Activated CD4-positive, alpha-beta T cell treated with anti-CD3 and anti-CD28 coated beads, Interleukin-10, Interleukin-2, amounts not matched to agents 100 ng/mL and 50 ng/mL, durations not matched to agents 16 hours and 8 hours (primary cell): ENCODE data around the gene APBA1.

Experiments
- DNase-seq: peaks from one replicate; pipeline ENCODE4 v3.0.0-alpha.2; 2020

The APBA1 gene

GRCh38 chr9:69671879-69672595, at the start of gene APBA1:
Gene APBA1, minus strand, starts transcription at chr9:69672371.
- DNase-seq: peak; percentile 20

DNA sequence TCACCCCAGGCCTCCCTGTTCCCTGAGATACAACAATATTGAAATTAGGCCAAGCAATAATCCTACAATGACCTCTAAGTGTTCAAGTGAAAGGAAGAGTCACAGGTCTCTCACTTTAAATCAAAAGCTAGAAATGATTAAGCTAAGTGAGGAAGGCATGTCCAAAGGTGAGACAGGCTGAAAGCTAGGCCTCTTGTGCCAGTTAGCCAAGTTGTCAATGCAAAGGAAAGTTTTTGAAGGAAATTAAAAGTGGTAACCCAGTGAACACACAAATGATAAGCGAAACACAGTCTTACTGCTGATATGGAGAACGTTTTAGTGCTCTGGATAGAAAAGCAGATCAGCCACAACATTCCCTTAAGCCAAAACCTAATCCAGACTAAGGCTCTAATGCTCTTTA, 47.8 kb upstream of the APBA1 start:
- no peak for DNase-seq

GRCh38 chr9:69719367-69719766, 47.2 kb upstream of the APBA1 start:
- DNase-seq: no peak

DNA sequence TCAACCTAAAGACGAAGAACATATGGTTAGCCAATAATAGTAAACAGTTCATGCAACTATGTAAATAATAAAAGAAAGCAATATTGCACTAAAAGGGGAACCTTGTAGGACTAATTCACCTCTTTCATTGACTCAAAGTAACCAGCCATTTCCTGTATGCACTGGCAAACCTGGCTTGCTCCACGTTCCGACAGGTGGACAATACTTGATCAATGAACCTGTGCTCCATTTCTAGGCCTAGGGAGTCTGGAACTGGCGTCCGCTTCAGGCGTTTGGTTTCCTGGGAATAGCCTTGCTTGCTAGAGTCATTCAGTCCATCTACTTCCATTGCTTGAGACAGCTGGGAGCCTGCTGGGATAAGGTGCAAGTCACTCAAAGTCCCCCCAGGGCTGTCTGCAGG, 46.0 kb upstream of the APBA1 start:
- DNase-seq: no peak

GRCh38 chr9:69715825-69716224, 43.7 kb upstream of the APBA1 start:
- DNase-seq: no peak

DNA sequence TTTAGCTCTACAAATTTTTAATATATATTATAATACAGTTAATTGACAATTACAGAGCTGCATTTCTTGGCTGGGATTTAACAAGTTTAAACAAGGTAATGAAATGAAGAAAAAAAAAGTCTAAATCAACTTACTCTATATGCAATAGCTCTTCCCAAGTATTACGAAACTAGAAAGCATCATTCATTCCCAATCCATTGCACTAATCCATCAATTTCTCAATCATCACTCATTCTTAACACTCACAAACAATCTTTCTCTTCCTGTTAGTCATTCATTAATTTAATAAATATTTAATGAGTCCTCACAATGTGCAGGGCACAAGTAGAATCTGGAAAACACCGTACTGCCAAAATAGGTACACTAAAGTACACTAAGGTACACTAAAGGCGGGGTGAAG, 42.9 kb upstream of the APBA1 start:
- no peak for DNase-seq

- DNase-seq: no peak
Measured at GRCh38 chr9:69697475-69697874, 25.3 kb upstream of the APBA1 start.

GRCh38 chr9:69696802-69697201, 24.6 kb upstream of the APBA1 start:
- DNase-seq: no peak

GRCh38 chr9:69689991-69690538, 17.9 kb upstream of the APBA1 start:
- no peak for DNase-seq

- no peak for DNase-seq
Measured at GRCh38 chr9:69683927-69684326, 11.8 kb upstream of the APBA1 start.

DNA sequence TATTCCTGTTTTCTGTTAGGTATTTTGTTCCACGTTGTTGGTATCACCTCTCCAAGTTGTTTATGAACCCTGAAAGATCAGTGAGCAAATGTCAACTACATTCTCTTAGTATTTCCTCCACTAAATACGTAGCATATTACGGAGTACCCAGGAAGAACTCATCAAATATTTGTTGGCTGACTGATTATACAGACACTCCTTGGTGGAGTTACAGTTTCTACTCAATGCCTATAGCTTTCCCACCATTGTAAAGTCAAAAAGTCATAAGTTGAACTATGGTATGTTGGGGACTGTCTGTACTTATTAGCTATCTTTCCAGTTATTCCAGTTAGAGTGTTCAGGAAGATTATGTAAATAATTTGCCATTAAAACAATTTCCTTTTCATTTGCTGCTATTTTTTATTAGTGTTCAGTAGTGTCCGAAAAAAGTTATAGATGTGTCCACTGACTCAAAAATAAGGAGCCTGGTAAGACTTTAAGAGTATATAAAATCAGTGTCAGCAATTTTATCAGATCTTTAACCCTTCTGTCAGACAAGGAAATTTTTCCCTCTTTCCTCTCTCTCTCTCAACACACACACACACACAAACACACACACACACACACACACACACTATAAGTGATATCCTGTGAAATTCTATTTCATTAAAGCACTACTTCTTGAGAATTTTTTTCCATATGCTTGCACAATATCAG, 6.8 kb upstream of the APBA1 start:
- no peak for DNase-seq

GRCh38 chr9:69677931-69678330, 5.8 kb upstream of the APBA1 start:
- no peak for DNase-seq

- no peak for DNase-seq
Measured at GRCh38 chr9:69675563-69675962, 3.4 kb upstream of the APBA1 start.

- DNase-seq: no peak
Measured at GRCh38 chr9:69674716-69675438, 2.7 kb upstream of the APBA1 start.

DNA sequence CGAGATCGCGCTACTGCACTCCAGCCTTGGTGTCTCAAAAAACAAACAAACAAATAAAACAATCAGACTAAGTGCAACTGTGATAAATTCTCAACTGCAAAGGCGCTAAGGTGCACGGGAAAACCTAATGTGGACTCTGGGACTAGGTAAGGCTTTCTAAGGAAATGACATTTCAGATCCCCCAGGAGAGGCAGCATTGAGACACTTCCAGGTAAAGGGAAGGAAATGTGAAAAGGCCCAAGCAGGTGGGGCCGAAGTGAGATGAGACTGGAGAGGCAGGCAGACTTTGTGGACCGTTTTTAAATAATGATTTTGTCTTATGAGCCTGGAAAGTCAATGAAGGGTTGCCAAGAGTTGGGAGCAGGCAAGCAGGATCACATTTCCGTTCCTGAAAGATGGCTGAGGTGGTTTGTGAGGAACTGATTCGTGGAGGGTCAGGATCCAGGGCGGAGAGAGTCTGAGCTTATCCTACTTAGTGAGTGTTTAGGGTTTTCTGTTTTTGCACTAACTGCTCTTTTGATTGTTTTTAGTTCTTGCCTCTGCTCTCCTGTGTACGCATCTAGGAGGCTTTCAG, 2.0 kb upstream of the APBA1 start:
- no peak for DNase-seq

- DNase-seq: no peak
Measured at GRCh38 chr9:69673311-69673640, 1.1 kb upstream of the APBA1 start.

DNA sequence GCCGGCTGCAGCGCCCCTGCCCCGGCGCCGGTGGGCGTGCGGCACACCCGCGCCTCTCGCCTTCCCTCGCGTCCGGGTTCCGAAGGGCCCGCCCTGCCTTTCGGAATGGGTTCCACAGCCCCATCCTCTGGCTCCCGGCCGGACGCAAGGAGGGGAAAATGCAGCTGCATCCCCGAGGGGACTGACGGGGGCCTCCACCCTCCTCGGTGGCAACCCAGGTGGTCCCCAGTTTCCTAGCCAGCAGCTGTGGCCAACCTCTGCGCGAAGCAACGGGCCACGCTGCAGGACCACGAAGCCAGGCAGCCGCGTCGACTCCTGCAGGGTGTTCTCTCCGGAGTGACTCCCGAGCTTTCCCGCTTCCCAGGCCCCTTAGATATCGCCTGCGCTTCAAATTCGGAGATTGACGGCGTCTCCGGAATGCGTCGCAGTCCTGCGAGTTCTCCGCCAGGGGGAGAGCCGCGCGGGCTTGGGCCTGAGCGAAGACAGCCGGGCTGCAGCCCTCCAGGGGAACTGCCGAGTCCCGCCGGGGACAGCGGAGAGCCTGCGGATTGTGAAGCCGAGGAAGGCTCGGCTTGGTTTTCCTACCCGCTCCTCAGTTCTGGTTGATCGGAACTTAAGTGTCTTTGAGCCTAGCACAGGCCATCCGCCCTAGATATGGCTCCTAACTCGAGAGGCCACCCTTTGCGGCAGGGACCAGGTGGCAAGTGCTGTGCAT, 582 bp upstream of the APBA1 start:
- peak; percentile 81 for DNase-seq

DNA sequence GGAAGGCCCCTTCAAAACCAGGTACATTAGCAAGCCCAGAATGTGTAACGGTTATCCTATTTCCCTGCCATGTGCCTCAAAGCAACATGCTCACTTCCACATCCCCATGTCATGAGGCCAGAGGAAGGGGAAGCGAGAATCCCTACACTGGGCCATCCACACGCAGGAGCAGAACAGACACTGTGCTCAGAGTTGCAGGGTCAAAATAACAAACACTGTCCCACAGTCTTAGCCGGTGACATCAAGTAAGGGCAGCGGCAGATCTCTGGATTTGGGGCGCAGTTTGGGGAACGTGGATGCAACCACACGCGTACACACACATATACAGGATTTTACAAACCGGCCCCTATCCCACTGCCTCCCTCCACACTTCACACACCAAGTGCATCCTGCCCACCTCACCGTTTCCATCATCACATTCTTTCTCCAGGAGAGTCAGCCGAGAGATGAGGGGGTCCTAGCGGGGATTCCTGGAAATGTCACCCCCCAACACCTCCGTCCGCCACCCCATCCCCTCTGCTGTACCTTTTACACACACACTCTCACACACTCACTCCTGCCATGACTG, 776 bp downstream of the APBA1 start:
- no peak for DNase-seq

GRCh38 chr9:69667306-69667705, 4.9 kb downstream of the APBA1 start:
- no peak for DNase-seq

GRCh38 chr9:69660304-69660703, 11.9 kb downstream of the APBA1 start:
- DNase-seq: no peak

- no peak for DNase-seq
Measured at GRCh38 chr9:69658987-69659675, 13.0 kb downstream of the APBA1 start.

GRCh38 chr9:69657269-69657668, 14.9 kb downstream of the APBA1 start:
- no peak for DNase-seq
